Measurements from ENCODE around the gene ARVCF.
A peak's percentile ranks its signal among the peaks of the same experiment; 100 is the strongest.

The ARVCF gene

GRCh38 chr22:19987394-19988306, 29.0 kb downstream of the ARVCF start:
- DNase-seq (ENCODE audit: low read depth, low spot score): no peak
- ChIA-PET POLR2A (interaction anchor here (1.0 kb wide), 1 partner anchor 11 kb away, joined by 3 read pairs; no protein-coding TSS in a partner anchor), CTCF (interaction anchor here (1.1 to 7.5 kb wide), 3 partner anchors 18 to 257 kb away, joined by 3 to 45 read pairs (median 5); no protein-coding TSS in a partner anchor)
- H3K4me3 ChIP-seq (ENCODE audit: low read depth, low read length): no peak overlapping the region; the same call in 1 of the 2 replicates
- no peak for TF ChIP-seq CTCF (IDR thresholded peaks at IDR 0.05; ENCODE audit: insufficient read depth, low read length, missing control alignments)

- TF ChIP-seq CTCF (IDR thresholded peaks at IDR 0.05; ENCODE audit: insufficient read depth, low read length, missing control alignments): no peak
- H3K4me3 ChIP-seq (ENCODE audit: low read depth, low read length): peak overlapping the region; percentile 64
- DNase-seq (ENCODE audit: low read depth, low spot score): no peak
- POLR2A ChIA-PET: interaction anchor here (1.0 kb wide), 1 partner anchor 9 kb away, joined by 3 read pairs; no protein-coding TSS in a partner anchor
- CTCF ChIA-PET: interaction anchor here (1.4 to 7.5 kb wide), 2 partner anchors 17 to 27 kb away, joined by 5 to 45 read pairs; no protein-coding TSS in a partner anchor
Observed at GRCh38 chr22:19986410-19987341, 29.9 kb downstream of the ARVCF start.

- DNase-seq (ENCODE audit: low read depth, low spot score): no peak
- CTCF ChIA-PET: interaction anchor here (1.4 to 7.5 kb wide), 2 partner anchors 16 to 28 kb away, joined by 5 to 45 read pairs; no protein-coding TSS in a partner anchor
- TF ChIP-seq CTCF (IDR thresholded peaks at IDR 0.05; ENCODE audit: insufficient read depth, low read length, missing control alignments): no peak
- peak overlapping the region; percentile 64 for H3K4me3 ChIP-seq (ENCODE audit: low read depth, low read length)
- POLR2A ChIA-PET: interaction anchor here (1.0 kb wide), 1 partner anchor 10 kb away, joined by 3 read pairs; no protein-coding TSS in a partner anchor
Observed at GRCh38 chr22:19986011-19986409, 30.6 kb downstream of the ARVCF start.

GRCh38 chr22:19984851-19985811, 31.5 kb downstream of the ARVCF start:
- no peak overlapping the region for H3K4me3 ChIP-seq (ENCODE audit: low read depth, low read length)
- ChIA-PET CTCF (interaction anchor here (3.2 to 7.5 kb wide), 2 partner anchors 12 to 29 kb away, joined by 28 to 45 read pairs; no protein-coding TSS in a partner anchor), POLR2A (interaction anchor here (1.4 kb wide), 1 partner anchor 12 kb away, joined by 4 read pairs; no protein-coding TSS in a partner anchor)
- DNase-seq (ENCODE audit: low read depth, low spot score): no peak
- TF ChIP-seq CTCF (IDR thresholded peaks at IDR 0.05; ENCODE audit: insufficient read depth, low read length, missing control alignments): no peak

- no peak for TF ChIP-seq CTCF (IDR thresholded peaks at IDR 0.05; ENCODE audit: insufficient read depth, low read length, missing control alignments)
- POLR2A ChIA-PET: interaction anchor here (1.3 to 1.4 kb wide), 2 partner anchors 11 to 13 kb away, joined by 4 read pairs; no protein-coding TSS in a partner anchor
- DNase-seq (ENCODE audit: low read depth, low spot score): no peak
- H3K4me3 ChIP-seq (ENCODE audit: low read depth, low read length): no peak overlapping the region
- CTCF ChIA-PET: interaction anchor here (3.2 to 7.5 kb wide), 2 partner anchors 12 to 30 kb away, joined by 28 to 45 read pairs; no protein-coding TSS in a partner anchor
Observed at GRCh38 chr22:19984201-19984753, 32.3 kb downstream of the ARVCF start.
